Right lobe of liver (tissue), 6 donors: ENCODE results near the gene BMX. TPM values are rescaled to one million over a fixed set of nuclear protein-coding genes. Genes with fewer than 3 reads are reported as not detected.

ENCODE experiments used
- ATAC-seq, 4 donors: fragments of 200-7000 bp; cut with Tn5 transposase; one replicate each; pipeline ENCODE4 v1.9.1; 2020; ENCODE audit warnings: mild to moderate bottlenecking in 4 of 4, moderate library complexity in 4 of 4
- DNase-seq, 3 donors: peaks; one replicate each; pipeline ENCODE4 v3.0.0-alpha.2; 2020
- H3K27ac ChIP-seq, 3 donors: fragments of 200-600 bp; one replicate each; pipeline ENCODE4 v1.8.0; 2022
- H3K27me3 ChIP-seq, 2 donors: fragments of 200-600 bp; one replicate each; pipeline ENCODE4 v1.8.0; 2022
- H3K36me3 ChIP-seq, 4 donors: fragments of 200-600 bp; sonication (generic) in 1 of 4; one replicate each; pipeline versions ENCODE4 v1.5.1 to v1.8.0; 2017 to 2022; ENCODE audit warnings: control low read depth in 1 of 4
- H3K4me1 ChIP-seq, 4 donors: fragments of 200-600 bp; sonication (generic) in 1 of 4; one replicate each; pipeline versions ENCODE4 v1.5.1 to v1.8.0; 2017 to 2022; ENCODE audit warnings: control low read depth in 1 of 4
- H3K4me3 ChIP-seq, 3 donors: fragments of 200-600 bp; one replicate each; pipeline ENCODE4 v1.8.0; 2022
- H3K9me3 ChIP-seq, 4 donors: fragments of 200-600 bp; sonication (generic) in 1 of 4; one replicate each; pipeline versions ENCODE4 v1.5.1 to v1.8.0; 2017 to 2022; ENCODE audit warnings: control low read depth in 1 of 4
- POLR2A ChIP-seq: fragments of 450-650 bp; IDR thresholded peaks from one replicate; pipeline ENCODE4 v1.6.1; 2017; ENCODE audit warnings: antibody characterized with exemption, mild to moderate bottlenecking
- WGBS: methylation state at CpG from one replicate; pipeline ENCODE4 v1.1.6; 2018; ENCODE audit warnings: low coverage, low lambda C conversion rate; ENCODE audit not compliant: insufficient coverage; ENCODE audit errors: missing lambda C conversion rate; 5-methylcytosine and 5-hydroxymethylcytosine counted together
- intact Hi-C, 2 donors: fragments of 100-400 bp; cut with DNase I; formaldehyde crosslinking; loops; one replicate each; pipeline versions ENCODE4 v1.11.2 to v1.14.1; 2022
- total RNA-seq, 6 experiments: library from RNA; depleted of rRNA in 2 of 6; stranded (reverse); fragments of >200 nt in 2 of 6; fragmentation: NEBNext Ultra II Directional in 3 of 6; extraction: Animal tissue kit (Norgen Biotek cat#: 25700) in 3 of 6; gene quantifications; one replicate each; pipeline versions ENCODE4 v1.1.0 to v1.2.4, GENCODE V29; 2016 to 2023
- TF ChIP-seq, protein P1 (sequence below), 4 donors: fragments of 200-600 bp in 3 of 4; fragments of 450-650 bp in 1 of 4; IDR thresholded peaks; one replicate each; pipeline versions ENCODE4 v1.5.1 to v1.8.0; 2016 to 2022; ENCODE audit warnings: antibody characterized with exemption in 4 of 4, mild to moderate bottlenecking in 2 of 4
- donor health status: DM: no; HTN: yes; CAD: no.
- donor health status: DM: no; HTN: no; CAD: no.
- donor health status: DM: no; HTN: no; CAD: no.
- donor health status: DM: no; HTN: yes; CAD: no.
- donor health status: DM: no; HTN: yes; CAD: no.

The BMX gene
- total RNA-seq, 6 experiments from 2014 or later = 0.33 to 1.7 (median 0.45) TPM

DNA sequence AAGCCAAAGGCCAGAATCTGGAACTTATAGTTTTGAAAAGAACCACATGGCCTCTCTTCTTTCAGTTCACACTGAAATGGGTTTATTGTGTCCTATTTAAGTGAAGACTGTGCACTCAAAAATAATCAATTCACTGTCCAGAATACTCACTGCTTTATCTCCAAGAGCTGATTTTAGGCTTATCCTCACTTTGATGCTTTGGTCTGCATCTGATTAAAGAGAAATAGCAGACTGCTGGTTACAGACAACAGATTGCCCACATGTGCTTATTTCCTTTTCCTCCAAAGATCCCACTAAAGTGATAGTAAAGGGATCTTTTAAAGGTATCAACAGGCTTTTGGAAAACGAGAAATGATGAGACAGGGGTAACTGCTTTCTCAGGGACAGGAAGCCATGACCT is 69.5 kb downstream of the BMX start:
- Histone ChIP-seq H3K27ac (no peak overlapping the region), H3K36me3 (no peaks in the 10 kb centered on the region), H3K27me3 (no peaks in the 10 kb centered on the region), H3K9me3 (no peaks in the 10 kb centered on the region), H3K4me1 (peaks cover 0 to 2% (median 0%) of the 10 kb centered on the region in 4 donors), H3K4me3 (no peak overlapping the region)
- no peak for TF ChIP-seq POLR2A
- TF ChIP-seq, protein P1, sequence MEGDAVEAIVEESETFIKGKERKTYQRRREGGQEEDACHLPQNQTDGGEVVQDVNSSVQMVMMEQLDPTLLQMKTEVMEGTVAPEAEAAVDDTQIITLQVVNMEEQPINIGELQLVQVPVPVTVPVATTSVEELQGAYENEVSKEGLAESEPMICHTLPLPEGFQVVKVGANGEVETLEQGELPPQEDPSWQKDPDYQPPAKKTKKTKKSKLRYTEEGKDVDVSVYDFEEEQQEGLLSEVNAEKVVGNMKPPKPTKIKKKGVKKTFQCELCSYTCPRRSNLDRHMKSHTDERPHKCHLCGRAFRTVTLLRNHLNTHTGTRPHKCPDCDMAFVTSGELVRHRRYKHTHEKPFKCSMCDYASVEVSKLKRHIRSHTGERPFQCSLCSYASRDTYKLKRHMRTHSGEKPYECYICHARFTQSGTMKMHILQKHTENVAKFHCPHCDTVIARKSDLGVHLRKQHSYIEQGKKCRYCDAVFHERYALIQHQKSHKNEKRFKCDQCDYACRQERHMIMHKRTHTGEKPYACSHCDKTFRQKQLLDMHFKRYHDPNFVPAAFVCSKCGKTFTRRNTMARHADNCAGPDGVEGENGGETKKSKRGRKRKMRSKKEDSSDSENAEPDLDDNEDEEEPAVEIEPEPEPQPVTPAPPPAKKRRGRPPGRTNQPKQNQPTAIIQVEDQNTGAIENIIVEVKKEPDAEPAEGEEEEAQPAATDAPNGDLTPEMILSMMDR (IDR thresholded peaks at IDR 0.05) = no peak
- intact Hi-C loops = no loop called here
- no peak for DNase-seq
- WGBS = 13% methylated on average over 1 of the region's 1 CpG
- no peak for ATAC-seq

- no peaks in the 10 kb centered on the region for H3K9me3 ChIP-seq
- no peaks in the 10 kb centered on the region for H3K4me1 ChIP-seq
- no peak overlapping the region for H3K27ac ChIP-seq
- TF ChIP-seq POLR2A = no peak
- TF ChIP-seq, protein P1 (IDR thresholded peaks at IDR 0.05) = no peak
- no peaks in the 10 kb centered on the region for H3K27me3 ChIP-seq
- no peak for DNase-seq
- ATAC-seq = no peak
- 48% methylated on average over 2 of the region's 2 CpGs for WGBS
- intact Hi-C loops = no loop called here
- no peak overlapping the region for H3K4me3 ChIP-seq
- H3K36me3 ChIP-seq = no peaks in the 10 kb centered on the region
These were observed 73.4 kb downstream of the BMX start for GRCh38 chrX:15574017-15574416.

GRCh38 chrX:15576019-15576418 is 75.4 kb downstream of the BMX start:
- DNase-seq (no peak), ATAC-seq (no peak)
- Histone ChIP-seq H3K27me3 (no peaks in the 10 kb centered on the region), H3K4me3 (no peak overlapping the region), H3K9me3 (no peaks in the 10 kb centered on the region), H3K27ac (no peak overlapping the region), H3K4me1 (no peaks in the 10 kb centered on the region), H3K36me3 (no peaks in the 10 kb centered on the region)
- TF ChIP-seq, protein P1 (IDR thresholded peaks at IDR 0.05) = no peak
- TF ChIP-seq POLR2A = no peak
- 23% methylated on average over 1 of the region's 1 CpG for WGBS
- intact Hi-C loops = no loop called here

DNA sequence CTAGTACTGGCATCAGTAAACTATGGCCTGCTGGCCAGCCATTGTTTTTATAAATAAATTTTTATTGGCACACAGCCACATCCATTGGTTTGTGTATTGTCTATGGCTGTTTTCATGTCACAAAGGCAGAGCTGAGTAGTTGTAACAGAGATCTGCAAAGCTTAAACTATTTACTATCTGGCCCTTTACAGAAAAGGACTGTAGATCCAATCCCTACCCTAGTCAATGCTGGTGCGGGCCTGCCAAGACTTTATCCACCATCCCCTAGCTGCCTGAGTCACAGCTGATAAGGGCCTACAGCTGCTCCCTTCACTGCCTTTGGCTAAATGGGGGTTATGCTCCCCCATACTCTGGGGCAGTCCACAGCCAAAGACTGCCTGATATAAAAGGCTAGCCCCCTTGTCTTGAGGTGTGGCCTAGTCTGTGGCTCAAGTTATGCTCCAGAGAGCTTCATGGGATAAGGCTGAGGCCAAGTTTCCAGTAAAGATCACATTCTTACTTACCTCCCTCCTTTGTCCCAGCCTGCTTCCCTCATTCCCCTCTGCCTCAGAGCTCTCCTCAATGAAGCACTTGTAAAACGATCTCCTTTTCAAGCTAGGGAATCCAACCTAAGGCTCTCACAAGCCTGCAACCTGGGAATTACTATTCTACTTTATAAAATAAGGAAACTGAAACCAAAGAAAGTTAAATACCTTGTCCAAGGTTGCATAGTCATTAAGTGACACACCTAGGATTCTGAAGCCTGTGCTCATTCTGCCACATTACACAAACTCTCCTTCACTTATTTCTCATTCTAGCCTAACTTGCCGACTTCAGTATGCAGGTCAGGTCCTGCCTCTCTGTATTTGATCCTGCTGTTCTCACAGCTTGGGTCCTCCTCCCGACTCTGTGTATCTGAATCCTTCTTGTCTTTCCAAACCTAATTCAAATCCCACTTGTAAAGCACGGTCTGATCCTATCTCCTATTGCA is 79.5 kb downstream of the BMX start:
- no peak for TF ChIP-seq POLR2A
- TF ChIP-seq, protein P1 (IDR thresholded peaks at IDR 0.05) = no peak
- no peak overlapping the region for H3K27ac ChIP-seq
- H3K9me3 ChIP-seq = no peaks in the 10 kb centered on the region
- WGBS = 43% methylated on average over 5 of the region's 5 CpGs
- intact Hi-C loops = loop anchor here in 1 of 2 donors (5.0 kb wide), 1 partner anchor 77 kb away; no protein-coding TSS in a partner anchor
- no peaks in the 10 kb centered on the region for H3K36me3 ChIP-seq
- no peak overlapping the region for H3K4me3 ChIP-seq
- DNase-seq = no peak
- ATAC-seq = no peak
- no peaks in the 10 kb centered on the region for H3K4me1 ChIP-seq
- H3K27me3 ChIP-seq = no peaks in the 10 kb centered on the region
